ENCODE data around the gene TBC1D10A.

GRCh38 chr22:30244066-30244465 lies 82.7 kb downstream of the TBC1D10A start:
- TF ChIP-seq, protein P1, sequence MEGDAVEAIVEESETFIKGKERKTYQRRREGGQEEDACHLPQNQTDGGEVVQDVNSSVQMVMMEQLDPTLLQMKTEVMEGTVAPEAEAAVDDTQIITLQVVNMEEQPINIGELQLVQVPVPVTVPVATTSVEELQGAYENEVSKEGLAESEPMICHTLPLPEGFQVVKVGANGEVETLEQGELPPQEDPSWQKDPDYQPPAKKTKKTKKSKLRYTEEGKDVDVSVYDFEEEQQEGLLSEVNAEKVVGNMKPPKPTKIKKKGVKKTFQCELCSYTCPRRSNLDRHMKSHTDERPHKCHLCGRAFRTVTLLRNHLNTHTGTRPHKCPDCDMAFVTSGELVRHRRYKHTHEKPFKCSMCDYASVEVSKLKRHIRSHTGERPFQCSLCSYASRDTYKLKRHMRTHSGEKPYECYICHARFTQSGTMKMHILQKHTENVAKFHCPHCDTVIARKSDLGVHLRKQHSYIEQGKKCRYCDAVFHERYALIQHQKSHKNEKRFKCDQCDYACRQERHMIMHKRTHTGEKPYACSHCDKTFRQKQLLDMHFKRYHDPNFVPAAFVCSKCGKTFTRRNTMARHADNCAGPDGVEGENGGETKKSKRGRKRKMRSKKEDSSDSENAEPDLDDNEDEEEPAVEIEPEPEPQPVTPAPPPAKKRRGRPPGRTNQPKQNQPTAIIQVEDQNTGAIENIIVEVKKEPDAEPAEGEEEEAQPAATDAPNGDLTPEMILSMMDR (IDR thresholded peaks at IDR 0.05): no peak
- no peak for TF ChIP-seq ZFX (IDR thresholded peaks at IDR 0.05; ENCODE audit: borderline replicate concordance)

All from 22Rv1 (cell line).